ENCODE measurements around the gene THSD8.

GRCh38 chr19:12821761-12822160, 19.9 kb downstream of the THSD8 start:
- TF ChIP-seq CTCF (IDR thresholded peaks at IDR 0.05; ENCODE audit: low read length) (no peak), EZH2 (optimal IDR thresholded peaks at IDR 0.05; ENCODE audit: low read depth, low read length) (no peak), EZH2phosphoT487 (IDR thresholded peaks at IDR 0.05; ENCODE audit: low read length) (no peak)
